ENCODE measurements around the gene IMMT. TPM values are rescaled to one million over a fixed set of nuclear protein-coding genes. Genes with fewer than 3 reads are reported as not detected.

The IMMT gene
- total and polyA plus RNA-seq, 2 donors (not counting 1 experiment from before 2014, with no cell fraction given), result 23.5 to 66.0 TPM

- ATAC-seq (ENCODE audit: low read depth) (no peak), DNase-seq (no peak)
- H3K27ac Mint-ChIP-seq, result no peak overlapping the region
- no peaks in the 10 kb centered on the region for H4K20me1 ChIP-seq (ENCODE audit: control insufficient read depth, insufficient read depth, low read length, poor library complexity, severe bottlenecking)
- no peaks in the 10 kb centered on the region for H3K27me3 ChIP-seq (replicated peaks in 1 of 4; ENCODE audit: control extremely low read depth in 1 of 4, control insufficient read depth in 3 of 4, insufficient read depth in 4 of 4, low read length in 3 of 4)
- H3K27ac ChIP-seq (ENCODE audit: low read length in 2 of 2), result no peak overlapping the region
- ChIA-PET POLR2A (interaction anchor here (0.7 kb wide), 1 partner anchor 471 kb away, joined by 3 read pairs; no protein-coding TSS in a partner anchor), CTCF (interaction anchor here (1.7 to 2.0 kb wide), 2 partner anchors 12 to 17 kb away, joined by 6 to 10 read pairs; no protein-coding TSS in a partner anchor)
- peaks cover 22% of the 10 kb centered on the region for H3K4me1 Mint-ChIP-seq
- H3K4me2 ChIP-seq (replicated peaks; ENCODE audit: low read depth, low read length, poor library complexity, severe bottlenecking), result no peak overlapping the region
- 88% methylated on average over 6 of the region's 7 CpGs for WGBS (ENCODE audit: insufficient coverage)
- intact Hi-C loops (cut with micrococcal nuclease), result no loop called here
- no peaks in the 10 kb centered on the region for H3K9me3 Mint-ChIP-seq (ENCODE audit: insufficient read depth)
- H3K79me2 ChIP-seq (ENCODE audit: control insufficient read depth, insufficient read depth, low read length), result peaks cover 45% of the 10 kb centered on the region
- no peaks in the 10 kb centered on the region for H3K27me3 Mint-ChIP-seq
- H3K4me3 Mint-ChIP-seq, result no peak overlapping the region
- TF ChIP-seq CTCF (IDR thresholded peaks at IDR 0.05) (no peak), EZH2 (IDR thresholded peaks at IDR 0.05; ENCODE audit: borderline replicate concordance, insufficient read depth, low read depth, low read length, poor library complexity, severe bottlenecking) (no peak)
- no peaks in the 10 kb centered on the region for H3K9me3 ChIP-seq (ENCODE audit: control extremely low read depth in 1 of 3, control insufficient read depth in 2 of 3, insufficient read depth in 1 of 3, low read length in 2 of 3)
- H3K4me1 ChIP-seq (ENCODE audit: control insufficient read depth in 2 of 2, insufficient read depth in 2 of 2, low read length in 2 of 2), result peaks cover 11 to 13% of the 10 kb centered on the region in 2 donors
- peaks cover 0 to 31% of the 10 kb centered on the region in 2 experiments for H3K36me3 ChIP-seq (replicated peaks in 1 of 2; ENCODE audit: control extremely low read depth in 1 of 2, control insufficient read depth in 1 of 2, extremely low read depth in 1 of 2, insufficient read depth in 2 of 2, low read length in 1 of 2)
- no peak overlapping the region for H2AFZ ChIP-seq (ENCODE audit: insufficient read depth, low read depth, low read length, poor library complexity, severe bottlenecking)
- no peak overlapping the region for H3K9ac ChIP-seq (ENCODE audit: low read length)
- no peak overlapping the region for H3K4me3 ChIP-seq (ENCODE audit: control extremely low read depth in 1 of 5, extremely low read depth in 1 of 5, insufficient read depth in 1 of 5, low read depth in 2 of 5, low read length in 4 of 5)
These were observed 9.2 kb upstream of the IMMT start for GRCh38 chr2:86204458-86204857.

GRCh38 chr2:86203614-86204013 is 8.4 kb upstream of the IMMT start:
- no peak overlapping the region for H2AFZ ChIP-seq (ENCODE audit: insufficient read depth, low read depth, low read length, poor library complexity, severe bottlenecking)
- intact Hi-C loops (cut with micrococcal nuclease), result no loop called here
- H3K27ac Mint-ChIP-seq, result no peak overlapping the region
- peaks cover 25% of the 10 kb centered on the region for H3K4me1 Mint-ChIP-seq
- no peaks in the 10 kb centered on the region for H3K27me3 Mint-ChIP-seq
- H3K4me3 Mint-ChIP-seq, result no peak overlapping the region
- no peaks in the 10 kb centered on the region for H3K27me3 ChIP-seq (replicated peaks in 1 of 4; ENCODE audit: control extremely low read depth in 1 of 4, control insufficient read depth in 3 of 4, insufficient read depth in 4 of 4, low read length in 3 of 4)
- peaks cover 54% of the 10 kb centered on the region for H3K79me2 ChIP-seq (ENCODE audit: control insufficient read depth, insufficient read depth, low read length)
- ATAC-seq (ENCODE audit: low read depth) (no peak), DNase-seq (no peak)
- H3K4me2 ChIP-seq (replicated peaks; ENCODE audit: low read depth, low read length, poor library complexity, severe bottlenecking), result peak overlapping the region; percentile 35
- no peak overlapping the region for H3K27ac ChIP-seq (ENCODE audit: low read length in 2 of 2)
- H3K4me1 ChIP-seq (ENCODE audit: control insufficient read depth in 2 of 2, insufficient read depth in 2 of 2, low read length in 2 of 2), result peaks cover 11 to 18% of the 10 kb centered on the region in 2 donors
- H3K4me3 ChIP-seq (ENCODE audit: control extremely low read depth in 1 of 5, extremely low read depth in 1 of 5, insufficient read depth in 1 of 5, low read depth in 2 of 5, low read length in 4 of 5), result no peak overlapping the region
- no peak for TF ChIP-seq EZH2 (IDR thresholded peaks at IDR 0.05; ENCODE audit: borderline replicate concordance, insufficient read depth, low read depth, low read length, poor library complexity, severe bottlenecking)
- TF ChIP-seq CTCF (IDR thresholded peaks at IDR 0.05), result no peak
- H3K9ac ChIP-seq (ENCODE audit: low read length), result no peak overlapping the region
- POLR2A ChIA-PET, result interaction anchor here (0.7 kb wide), 2 partner anchors 30 to 472 kb away, joined by 3 to 8 read pairs; no protein-coding TSS in a partner anchor
- H3K9me3 ChIP-seq (ENCODE audit: control extremely low read depth in 1 of 3, control insufficient read depth in 2 of 3, insufficient read depth in 1 of 3, low read length in 2 of 3), result no peaks in the 10 kb centered on the region
- H3K9me3 Mint-ChIP-seq (ENCODE audit: insufficient read depth), result no peaks in the 10 kb centered on the region
- CTCF ChIA-PET, result interaction anchor here (1.7 to 2.0 kb wide), 2 partner anchors 13 to 17 kb away, joined by 6 to 10 read pairs; no protein-coding TSS in a partner anchor
- no CpG with 5 or more reads among the region's 1 CpG for WGBS (ENCODE audit: insufficient coverage)
- H3K36me3 ChIP-seq (replicated peaks in 1 of 2; ENCODE audit: control extremely low read depth in 1 of 2, control insufficient read depth in 1 of 2, extremely low read depth in 1 of 2, insufficient read depth in 2 of 2, low read length in 1 of 2), result peaks cover 0 to 23% of the 10 kb centered on the region in 2 experiments
- no peaks in the 10 kb centered on the region for H4K20me1 ChIP-seq (ENCODE audit: control insufficient read depth, insufficient read depth, low read length, poor library complexity, severe bottlenecking)

Measured in B cell (primary cell).